ENCODE results near the gene C10orf105.
A peak's percentile ranks its signal among the peaks of the same experiment; 100 is the strongest.

Gene C10orf105

DNA sequence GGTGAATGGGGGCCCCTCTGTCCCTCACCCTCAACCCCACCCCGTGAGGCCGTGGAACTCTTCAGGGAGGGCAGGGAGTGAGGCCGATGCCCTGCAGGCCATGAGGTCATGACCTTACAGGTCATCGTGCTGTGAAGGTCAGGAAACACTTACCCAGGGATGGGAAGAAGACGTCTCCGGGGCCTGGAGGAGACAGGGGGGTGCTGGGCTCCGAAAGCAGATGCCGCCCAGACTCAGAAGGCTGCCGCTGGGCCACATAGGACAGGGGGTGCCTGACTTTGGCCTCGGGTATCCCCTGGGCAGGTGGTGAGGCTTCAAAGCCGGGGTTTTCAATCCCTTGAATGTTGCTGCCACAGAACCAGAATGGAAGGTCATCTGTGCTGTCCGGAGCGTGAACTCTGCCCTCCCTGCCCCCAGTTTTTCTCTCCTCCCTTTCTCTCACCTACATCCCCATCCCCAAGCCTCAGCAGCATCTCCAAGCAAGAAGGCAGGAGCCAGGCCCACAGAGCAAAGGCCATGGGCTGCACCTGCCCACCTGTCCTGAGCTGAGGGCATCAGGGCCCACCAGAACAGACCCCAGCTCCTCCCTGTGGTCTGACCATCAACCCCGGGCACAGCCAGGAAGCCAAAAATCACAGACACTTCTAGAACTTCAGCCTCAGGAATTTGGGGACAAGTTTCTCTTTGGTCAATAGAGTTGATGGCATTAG, 32.1 kb upstream of the C10orf105 start:
- DNase-seq: no peak

DNA sequence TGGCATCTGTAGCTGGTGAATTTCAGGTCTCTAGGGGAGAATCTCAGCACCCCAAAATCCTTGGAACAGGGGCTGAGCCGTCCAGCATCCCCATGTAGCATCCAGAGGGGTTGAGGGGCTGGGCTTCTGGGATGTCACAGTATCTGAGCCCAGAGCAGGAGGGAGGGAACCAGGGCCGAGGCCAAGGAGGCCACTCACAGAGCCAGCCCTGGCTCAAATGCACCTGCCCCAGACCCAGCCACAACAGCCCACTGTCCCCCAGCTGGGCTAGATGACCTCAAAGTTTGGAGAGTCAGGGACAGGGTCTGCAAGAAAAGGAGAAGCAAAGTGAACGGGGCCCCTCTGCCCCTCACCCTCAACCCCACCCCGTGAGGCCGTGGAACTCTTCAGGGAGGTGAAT, 31.4 kb upstream of the C10orf105 start:
- DNase-seq: no peak

DNA sequence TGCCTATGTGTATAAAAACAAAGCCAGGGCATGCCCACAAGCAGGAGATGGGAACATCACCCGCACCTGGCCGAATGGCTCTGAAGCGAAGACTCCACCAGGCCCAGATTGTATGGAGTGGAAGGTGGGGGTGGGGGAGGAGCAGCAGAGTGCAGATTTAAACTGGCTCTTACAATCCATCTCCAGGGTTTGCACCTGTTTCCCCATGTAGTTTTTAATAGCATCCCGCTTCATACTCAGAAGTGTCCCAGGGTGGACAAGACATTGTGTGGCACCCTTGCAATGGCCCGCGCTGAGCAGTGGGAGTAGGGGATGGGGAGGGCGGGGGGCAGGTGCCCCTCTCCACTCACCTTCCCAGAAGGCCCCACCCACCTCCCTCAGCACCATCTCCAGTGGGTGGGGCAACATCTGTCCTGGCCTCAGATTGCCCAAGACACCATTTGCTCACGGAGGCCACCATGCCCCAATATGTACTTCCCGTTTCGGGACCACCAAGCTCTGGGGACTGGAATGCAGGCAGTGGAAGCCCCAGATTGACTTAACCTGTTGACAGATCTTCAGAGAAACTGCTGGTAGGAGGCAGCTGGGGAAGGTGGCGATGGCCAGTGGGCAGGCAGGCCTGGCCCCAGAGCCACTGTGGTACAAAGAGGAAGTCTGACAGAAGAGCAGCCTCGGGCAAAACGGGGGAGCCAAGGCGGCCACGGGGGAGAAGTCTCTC, 30.7 kb upstream of the C10orf105 start:
- DNase-seq: no peak

DNA sequence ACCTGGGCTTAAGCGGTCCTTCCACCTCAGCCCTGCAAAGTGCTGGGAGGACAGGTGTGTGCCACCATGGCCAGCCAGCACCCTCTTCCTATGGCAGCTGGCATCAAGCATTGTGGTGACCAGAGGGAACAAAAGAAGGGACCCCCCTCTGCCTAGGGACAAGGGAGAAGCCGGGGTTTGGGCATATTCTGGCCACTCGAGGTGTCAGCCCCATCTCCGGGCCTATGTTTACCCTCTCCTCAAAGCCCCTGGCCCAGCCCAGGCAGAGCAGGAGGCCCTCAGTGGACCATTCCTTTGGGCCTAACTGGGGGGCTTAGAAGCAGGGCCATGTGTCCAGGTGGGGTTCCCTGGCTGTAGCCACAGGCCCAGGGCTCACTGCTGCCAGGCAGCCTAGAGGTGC, 29.8 kb upstream of the C10orf105 start:
- no peak for DNase-seq

DNA sequence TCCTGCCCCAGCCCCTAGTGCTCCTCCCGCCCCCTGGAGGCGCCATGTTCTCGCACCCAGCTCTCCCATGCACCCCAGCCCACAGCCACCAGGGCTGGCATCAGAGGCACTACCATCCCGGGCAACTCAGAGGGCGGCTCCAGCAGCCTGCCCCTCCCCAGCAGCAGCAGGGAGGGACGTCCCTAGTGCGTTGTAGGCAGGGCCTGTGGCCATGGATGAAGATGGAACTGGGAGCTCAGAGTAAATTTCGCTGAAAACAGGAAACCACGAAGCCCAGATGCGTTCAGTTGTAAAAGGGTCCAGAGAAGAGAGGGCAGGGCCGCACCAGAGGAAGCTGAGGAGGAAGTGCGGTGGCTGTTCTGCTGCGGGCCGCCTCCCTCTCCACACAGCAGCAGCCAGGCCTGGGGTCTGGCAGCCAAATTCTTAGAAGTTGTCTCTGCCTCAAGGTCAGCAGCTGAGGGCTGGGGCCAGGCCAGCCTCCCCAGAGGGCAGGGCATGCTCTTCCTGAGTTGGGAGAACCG, 29.2 kb upstream of the C10orf105 start:
- DNase-seq: peak; percentile 84

DNA sequence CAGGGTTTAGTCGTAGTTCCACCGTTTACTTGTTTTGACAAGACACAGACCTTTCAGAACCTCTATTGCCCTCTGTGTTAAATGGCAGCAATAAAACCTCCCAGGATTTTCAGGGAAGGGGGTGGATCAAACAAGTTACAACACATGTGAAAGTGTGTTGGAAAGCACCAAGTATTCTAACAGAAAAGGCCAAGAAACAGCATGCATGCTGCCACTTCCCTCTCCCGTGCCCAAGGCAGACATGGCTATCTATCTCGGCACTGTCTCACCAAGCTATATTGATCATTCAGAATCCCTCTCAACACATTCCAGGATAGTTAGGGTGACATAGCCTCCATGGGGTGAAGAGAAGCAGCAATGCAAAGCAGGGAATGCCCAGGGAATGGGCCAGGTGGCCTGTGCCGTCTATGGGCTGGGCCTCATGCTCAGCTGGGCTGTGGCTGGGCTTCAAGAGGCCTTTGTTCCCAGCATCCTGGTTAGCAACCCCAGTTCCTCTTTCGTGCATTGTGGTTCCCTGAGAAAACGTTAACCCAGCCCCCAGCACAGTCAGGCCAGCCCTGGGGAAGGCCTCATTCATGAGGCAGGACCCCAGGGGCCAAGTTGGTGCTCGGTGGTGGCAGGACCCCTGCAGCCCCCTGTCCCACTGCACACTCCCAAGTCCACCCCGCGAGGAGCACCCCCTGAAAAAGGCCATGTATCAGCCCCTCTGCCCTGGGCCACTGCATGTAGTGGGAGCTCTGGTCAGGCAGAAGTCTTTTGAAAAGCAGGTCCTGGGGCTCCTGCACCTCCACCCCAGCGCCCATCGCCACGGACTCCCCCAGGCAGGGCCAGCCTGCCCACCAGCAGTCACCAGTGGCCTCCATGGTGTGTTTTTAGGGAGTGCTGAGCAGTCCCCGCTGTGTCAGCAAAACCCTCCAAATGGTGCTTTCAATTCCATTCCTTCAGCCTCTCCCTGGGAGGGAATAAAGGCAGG, 28.3 kb upstream of the C10orf105 start:
- no peak for DNase-seq

DNA sequence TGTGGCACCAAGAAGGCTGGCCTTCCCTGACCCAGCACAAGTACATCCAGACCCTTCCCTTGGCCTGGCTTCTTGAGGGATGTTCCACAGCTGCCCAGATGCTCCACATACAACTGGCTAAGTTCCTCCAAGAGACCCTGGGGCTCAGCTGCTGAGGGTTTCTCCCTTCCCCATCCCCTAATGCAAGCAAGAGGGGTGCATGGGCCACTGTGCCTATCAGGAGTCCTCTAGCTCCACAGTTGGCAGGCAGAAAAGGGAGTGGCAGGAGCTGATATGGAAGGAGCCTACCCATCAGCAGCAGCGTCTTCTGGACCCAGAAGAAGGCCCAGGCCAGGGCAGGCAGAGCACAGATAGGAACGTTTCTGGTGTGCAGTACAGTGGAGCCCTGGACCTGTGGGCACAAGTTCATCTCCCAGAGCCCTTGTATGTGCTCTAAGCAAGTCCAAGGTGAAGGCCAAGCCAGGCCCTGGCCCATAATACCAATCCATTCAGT, 27.5 kb upstream of the C10orf105 start:
- DNase-seq: no peak

DNA sequence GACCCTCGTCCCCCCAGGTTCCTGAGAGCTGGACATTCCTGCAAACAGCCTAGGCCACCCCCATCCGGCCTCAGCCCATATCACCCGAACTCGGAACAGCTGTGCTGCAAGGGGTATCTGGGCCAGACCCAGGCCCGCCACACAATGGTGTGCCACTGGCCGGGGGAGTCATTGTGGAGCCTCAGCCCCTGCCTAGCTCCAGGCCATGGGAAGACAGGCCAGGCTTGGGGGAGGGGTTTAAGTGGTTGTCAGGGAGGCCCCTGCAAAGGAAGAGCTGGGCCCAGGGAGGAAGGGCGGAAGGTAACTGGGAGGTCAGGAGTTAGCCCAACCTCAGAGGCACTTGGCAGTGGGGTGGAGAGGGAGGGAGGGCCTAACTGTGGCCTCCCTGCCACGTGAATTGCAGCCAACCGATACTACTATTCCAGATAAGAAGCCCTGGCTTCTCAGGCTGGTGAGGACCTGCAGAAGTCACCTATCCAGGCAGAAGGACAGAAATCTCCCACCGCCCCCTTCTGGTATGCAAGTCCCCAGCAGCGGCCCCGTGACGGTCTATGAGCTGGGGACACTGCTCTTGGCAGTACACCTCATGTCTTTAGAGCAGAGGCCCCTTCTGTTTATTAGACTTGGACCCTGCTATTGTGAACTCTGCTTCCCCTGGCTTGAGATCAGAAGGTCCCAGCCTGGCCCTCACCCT, 26.9 kb upstream of the C10orf105 start:
- DNase-seq: peak; percentile 36

DNA sequence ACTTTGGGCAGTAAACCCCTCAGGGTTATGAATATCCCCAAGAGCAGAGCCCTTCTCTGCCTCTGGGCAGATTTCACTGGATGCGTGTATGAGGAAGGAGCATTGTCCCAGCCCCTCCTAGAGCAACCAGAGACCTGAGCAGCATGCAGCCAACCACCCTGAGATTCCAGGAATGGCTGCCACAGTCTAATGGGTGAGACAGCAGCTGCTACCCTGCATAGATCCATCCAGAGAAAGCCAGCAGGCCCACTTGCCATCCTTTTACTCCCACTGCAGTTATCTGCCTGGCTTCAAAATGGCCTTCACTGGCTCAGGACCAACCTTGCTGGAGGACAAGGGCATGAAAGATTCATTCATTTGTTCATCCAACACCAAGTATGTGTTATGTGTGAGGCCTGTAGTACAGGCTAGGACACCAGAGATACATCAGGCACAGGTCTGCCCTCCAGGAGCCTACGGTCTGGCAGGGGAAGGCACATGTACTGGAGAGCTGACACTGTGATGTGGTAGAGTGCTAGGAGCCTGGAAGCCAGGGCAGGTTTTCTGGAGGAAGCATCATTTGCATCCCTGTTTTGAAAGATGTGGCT, 26.2 kb upstream of the C10orf105 start:
- no peak for DNase-seq

DNA sequence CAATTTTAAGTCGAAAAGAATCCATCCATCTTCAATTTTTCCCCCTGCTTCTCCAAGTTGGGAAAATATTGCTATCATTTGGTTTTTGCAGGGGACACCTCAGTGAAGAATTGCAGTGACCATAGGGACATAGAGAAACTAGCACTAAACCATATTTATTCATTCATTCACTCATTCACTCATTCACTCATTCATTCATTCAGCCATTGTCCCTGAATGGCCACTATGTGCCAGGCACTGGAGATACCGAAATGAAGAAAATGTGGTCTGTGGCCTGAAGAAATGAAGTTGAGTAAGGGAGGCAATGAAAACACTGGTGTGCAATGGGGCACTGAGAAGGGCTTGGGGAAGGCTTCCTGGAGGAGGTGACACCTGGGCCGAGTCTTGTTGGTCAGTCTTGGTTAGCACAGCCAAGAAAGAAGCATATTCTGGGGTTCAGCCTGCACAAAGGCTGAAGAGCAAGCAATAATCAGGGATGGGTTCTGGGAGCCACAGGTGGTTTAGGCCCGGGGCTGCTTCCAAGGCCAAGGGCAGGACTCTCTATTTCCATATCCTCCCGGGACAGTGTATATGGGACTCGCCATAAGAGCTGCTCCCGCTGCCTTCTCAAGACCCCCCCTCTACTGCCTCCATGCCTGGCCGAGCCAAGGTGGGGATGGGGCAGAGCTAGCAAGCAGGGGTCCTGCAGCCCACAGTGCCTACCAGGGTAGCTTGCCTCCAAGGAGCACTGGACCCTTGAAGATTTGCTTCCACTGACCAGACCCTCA, 25.5 kb upstream of the C10orf105 start:
- DNase-seq: no peak

DNA sequence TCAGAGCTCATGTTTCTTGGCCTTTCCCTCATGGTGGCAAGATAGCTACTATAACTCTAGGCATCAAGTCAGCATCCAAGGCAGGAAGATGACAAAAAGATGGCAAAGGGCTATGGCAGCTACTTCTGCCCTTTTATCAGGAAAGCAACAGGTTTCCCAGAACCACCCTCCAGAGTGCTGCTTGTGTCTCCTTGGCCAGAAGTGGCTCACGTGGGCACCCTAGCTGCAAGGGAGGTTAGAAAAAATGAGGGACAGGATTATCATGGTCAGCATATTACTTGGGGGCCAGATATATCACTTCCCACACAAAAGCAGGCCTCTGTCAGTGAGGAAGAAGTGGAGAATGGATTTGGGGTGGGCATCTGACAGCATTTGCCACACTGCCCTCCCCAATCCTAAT, 24.3 kb upstream of the C10orf105 start:
- no peak for DNase-seq

DNA sequence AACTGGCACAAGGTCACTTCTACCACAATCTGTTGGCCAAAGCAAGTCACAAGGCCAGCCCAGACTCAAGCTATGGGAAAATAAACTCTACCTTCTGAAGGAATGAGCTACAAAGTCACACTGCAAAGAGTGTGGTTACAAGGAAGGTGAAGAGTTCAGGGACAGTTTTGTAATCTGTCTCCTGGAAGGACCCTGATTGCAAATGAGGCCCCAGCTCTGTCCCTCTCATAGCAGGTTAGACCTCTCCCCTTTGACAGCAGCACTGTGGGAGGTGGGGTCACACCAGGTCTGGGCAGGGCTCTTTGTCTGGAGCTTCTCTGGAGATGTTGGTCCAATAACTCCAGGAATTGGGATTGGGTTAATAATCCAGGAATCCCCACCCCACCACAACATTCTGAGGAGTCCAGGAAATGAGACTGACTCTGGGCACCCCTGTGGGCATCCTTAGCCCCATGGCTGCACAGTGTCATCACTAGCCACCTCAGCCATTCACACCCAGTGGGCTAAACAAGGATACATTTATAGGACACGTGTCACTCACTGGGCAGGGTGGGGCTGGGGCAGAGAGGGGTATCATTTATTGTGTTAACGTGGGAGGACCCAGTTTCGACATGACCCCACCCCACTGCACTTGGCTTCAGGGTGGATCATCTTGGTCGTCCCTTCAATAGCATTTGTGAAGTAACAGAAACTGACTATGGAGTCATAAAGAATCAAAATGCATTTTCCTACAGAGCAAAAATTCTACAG, 23.7 kb upstream of the C10orf105 start:
- DNase-seq: no peak

DNA sequence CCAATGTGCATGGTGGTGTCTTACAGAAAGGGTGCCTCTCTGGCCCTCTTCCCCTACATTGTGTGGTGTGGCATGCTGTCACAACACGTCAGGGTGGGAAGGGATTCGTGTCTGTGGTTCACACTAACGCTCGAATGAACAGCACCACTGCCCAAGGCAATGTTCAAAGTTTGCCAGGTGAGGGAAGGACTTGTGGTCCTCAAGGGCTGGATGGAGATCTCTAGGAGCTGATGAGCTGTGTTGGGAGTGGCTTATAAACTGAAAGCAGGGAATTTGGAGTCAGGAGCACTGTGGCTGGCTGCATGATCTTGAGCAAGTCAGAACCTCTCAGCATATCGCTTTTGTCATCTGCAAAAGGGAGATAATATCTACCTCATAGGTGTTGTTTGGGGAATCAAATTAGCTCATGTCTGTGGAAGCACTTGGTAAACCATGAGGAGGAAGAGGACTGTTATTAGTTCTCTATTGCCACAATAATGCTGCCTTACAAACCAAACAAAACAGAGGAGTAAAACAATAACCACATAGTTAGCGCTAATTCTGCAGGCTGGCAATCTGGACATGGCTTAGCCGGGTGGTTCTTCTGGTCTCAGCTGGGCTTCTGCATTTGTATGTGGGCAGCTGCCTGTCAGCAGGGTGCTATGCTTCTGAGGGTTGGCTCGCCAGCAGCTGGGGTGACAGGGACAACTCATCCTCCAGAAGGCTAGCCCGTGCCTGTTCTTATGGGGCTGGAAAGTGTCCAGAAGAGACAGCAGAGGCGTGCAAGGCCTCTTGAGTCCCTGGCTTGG, 22.9 kb upstream of the C10orf105 start:
- no peak for DNase-seq

DNA sequence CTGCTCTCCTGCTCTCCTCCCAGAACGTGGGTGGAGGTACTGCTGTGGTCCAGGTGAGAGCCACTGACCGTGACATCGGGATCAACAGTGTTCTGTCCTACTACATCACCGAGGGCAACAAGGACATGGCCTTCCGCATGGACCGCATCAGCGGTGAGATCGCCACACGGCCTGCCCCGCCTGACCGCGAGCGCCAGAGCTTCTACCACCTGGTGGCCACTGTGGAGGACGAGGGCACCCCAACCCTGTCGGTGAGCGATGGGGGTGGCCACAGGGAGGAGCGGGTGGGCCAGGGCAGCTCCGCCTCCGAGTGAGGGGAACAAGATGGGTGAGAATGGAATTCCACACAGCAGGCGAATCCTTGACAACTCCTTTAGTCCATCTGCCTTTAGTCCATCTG, 22.1 kb upstream of the C10orf105 start:
- no peak for DNase-seq

DNA sequence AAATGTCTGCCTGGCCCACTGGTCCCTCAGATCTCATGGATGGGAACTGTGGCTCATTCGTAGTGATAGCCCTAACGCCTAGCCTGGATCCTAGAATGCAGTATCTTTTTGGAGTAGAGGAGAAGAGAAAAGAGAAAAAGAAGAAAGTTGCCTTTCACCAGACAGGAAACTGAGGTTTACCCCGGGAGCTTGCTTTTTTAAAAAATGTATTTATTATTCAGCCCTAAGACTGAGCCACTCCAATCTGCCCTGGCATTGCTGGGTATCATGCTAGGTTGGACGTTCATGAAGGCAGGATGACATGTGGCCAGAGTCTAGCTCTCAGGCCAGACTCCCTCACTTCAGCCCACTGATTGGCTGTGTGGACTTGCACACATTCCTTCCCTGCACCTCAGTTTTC, 21.5 kb upstream of the C10orf105 start:
- DNase-seq: no peak

DNA sequence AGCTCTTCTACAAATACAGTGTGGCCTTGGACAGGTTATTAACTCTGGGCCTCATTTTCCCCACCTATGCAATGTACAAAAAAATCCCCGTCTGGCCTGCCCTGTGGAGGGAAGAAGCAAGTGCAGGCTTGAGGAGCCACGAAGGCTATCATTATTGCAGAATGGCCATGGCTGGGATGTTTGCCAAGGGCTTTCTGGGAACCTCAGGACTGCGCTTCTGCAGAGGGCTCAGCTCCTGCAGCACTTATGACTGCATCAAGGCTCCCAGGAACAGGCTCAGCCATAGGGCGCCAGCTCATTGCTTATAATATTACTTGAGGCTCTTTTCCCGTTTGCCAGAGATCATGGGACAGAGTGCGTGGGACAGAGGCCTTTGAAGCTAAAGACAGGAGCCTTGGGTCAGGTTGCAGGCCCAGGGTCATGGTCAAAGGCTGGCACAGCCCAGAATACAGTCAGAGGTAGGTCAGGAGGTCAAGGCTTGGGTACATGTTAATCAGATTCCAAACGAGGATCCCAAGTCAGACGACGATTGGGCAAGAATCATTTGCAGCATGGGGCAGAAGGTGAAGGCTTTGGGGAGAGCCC, 20.6 kb upstream of the C10orf105 start:
- DNase-seq: no peak

DNA sequence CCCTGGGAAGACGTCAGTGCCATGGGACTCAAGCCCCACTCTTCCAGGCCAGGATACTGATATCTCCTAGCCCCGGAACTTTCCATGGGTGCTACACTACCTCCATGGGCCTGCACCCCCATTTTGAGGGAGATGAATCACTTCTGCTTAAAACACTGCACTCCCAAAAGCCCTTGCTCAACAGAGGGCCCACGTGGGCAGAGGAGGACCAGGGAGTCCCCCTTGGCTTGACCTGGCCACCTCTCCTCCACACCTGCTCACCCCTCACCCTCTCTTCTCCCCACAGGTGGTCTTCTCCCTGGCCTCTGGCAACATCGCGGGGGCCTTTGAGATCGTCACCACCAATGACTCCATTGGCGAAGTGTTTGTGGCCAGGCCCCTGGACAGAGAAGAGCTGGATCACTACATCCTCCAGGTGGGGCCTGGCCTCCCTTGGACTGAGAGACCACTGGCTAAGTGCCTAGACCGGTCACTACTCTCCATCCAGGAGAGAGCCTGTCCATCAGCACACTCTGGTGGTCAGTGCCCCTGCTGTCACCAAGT, 19.9 kb upstream of the C10orf105 start:
- no peak for DNase-seq

DNA sequence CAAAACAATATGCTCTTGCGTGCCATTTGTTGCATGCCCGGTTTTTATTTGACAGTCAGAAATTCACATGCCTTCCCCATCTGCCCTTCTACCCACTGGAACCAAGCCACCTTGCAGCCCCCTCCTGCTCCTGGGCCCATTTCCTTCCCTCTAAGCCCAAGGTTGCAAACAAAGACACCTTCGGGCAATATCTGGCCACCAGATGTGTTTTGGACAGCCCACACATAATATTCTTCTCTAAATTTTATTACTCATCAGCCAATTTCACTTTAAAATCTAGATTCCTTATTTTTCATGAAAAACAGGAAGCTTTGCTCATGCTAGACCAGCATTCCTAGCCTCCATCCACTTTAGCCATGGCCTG, 18.2 kb upstream of the C10orf105 start:
- DNase-seq: no peak
